ENCODE measurements around the gene POLR2C. TPM values are rescaled to one million over a fixed set of nuclear protein-coding genes. Genes with fewer than 3 reads are reported as not detected.

The POLR2C gene
- total RNA-seq, 1 experiment from 2014 or later, result 69.4 TPM

- H3K36me3 Mint-ChIP-seq (ENCODE audit: insufficient read depth, unreplicated experiment), result peaks cover 6% of the 10 kb centered on the region
- H3K4me1 Mint-ChIP-seq (ENCODE audit: low read depth, unreplicated experiment), result peaks cover 42% of the 10 kb centered on the region
- no TSS peak for BruUV-seq (replicated peaks)
- H3K27me3 Mint-ChIP-seq (ENCODE audit: unreplicated experiment), result no peaks in the 10 kb centered on the region
- TF ChIP-seq CTCF (IDR thresholded peaks at IDR 0.05; ENCODE audit: unreplicated experiment), result no peak
- CTCF ChIA-PET, result interaction anchor here (0.5 to 4.0 kb wide), 3 partner anchors 90 to 117 kb away, joined by 4 to 80 read pairs (median 8); no protein-coding TSS in a partner anchor
- DNase-seq, result no peak
- intact Hi-C loops (cut with micrococcal nuclease; ENCODE audit: unreplicated experiment), result loop anchor here (5.0 to 10.0 kb wide), 4 partner anchors 42 to 337 kb away; partner anchors contain the start of genes PSME3IP1 and RSPRY1
- H3K27ac Mint-ChIP-seq (ENCODE audit: unreplicated experiment), result no peak overlapping the region
- H3K9me3 Mint-ChIP-seq (ENCODE audit: low read depth, unreplicated experiment), result no peaks in the 10 kb centered on the region
- no peak overlapping the region for H3K4me3 Mint-ChIP-seq (ENCODE audit: low read depth, unreplicated experiment)
Measured at GRCh38 chr16:57419506-57419905, 43.0 kb upstream of the POLR2C start.

DNA sequence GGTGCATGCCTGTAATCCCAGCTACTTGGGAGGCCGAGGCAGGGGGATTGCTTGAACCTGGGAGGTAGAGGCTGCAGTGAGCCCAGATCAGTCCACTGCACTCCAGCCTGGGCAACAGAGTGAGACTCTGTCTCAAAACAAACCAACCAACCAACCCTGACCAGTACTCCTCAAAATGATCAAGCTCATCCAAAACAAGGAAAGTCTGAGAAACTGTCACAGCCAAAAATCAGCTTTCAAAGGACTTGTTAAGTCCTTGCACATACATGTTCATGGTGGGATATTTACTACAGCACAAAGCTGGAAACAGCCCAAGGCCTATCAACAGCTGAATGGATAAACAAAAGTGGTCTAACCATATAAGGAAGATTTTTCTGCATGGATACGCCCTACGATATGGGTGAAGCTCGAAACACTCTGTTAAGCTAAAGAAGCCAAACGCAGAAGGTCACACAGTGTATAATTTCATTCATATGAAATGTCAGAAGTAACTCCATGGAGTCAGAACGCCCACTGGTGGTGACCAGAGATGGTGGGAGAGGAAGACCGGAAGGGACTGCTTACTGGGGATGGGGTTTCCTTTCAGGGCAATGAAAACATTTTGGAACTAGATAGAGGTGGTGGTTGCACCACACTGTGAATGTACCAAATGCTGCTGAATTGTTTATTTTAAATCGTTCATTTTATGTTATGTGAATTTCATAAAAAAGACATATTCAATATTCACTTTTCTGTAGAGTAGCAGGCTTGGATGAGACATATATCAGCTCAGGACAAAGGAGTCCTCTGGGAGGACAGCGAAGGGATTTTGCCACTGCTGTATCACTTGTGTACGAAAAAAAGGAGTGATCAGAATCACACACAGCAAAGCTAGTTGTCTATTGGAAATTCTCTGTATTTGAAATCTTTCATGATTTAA is 40.2 kb upstream of the POLR2C start:
- Mint-ChIP-seq H3K4me3 (ENCODE audit: low read depth, unreplicated experiment) (no peak overlapping the region), H3K27me3 (ENCODE audit: unreplicated experiment) (no peaks in the 10 kb centered on the region), H3K27ac (ENCODE audit: unreplicated experiment) (no peak overlapping the region), H3K36me3 (ENCODE audit: insufficient read depth, unreplicated experiment) (peaks cover 5% of the 10 kb centered on the region), H3K9me3 (ENCODE audit: low read depth, unreplicated experiment) (no peaks in the 10 kb centered on the region), H3K4me1 (ENCODE audit: low read depth, unreplicated experiment) (peaks cover 34% of the 10 kb centered on the region)
- DNase-seq, result peak; percentile 79
- TF ChIP-seq CTCF (IDR thresholded peaks at IDR 0.05; ENCODE audit: unreplicated experiment), result peak; percentile 86
- intact Hi-C loops (cut with micrococcal nuclease; ENCODE audit: unreplicated experiment), result loop anchor here (1.0 kb wide), 1 partner anchor 122 kb away; no protein-coding TSS in a partner anchor
- CTCF ChIA-PET, result interaction anchor here (0.6 to 2.0 kb wide), 15 partner anchors 27 to 338 kb away, joined by 3 to 45 read pairs (median 5); partner anchors contain the start of gene CPNE2
- BruUV-seq (replicated peaks), result no TSS peak

DNA sequence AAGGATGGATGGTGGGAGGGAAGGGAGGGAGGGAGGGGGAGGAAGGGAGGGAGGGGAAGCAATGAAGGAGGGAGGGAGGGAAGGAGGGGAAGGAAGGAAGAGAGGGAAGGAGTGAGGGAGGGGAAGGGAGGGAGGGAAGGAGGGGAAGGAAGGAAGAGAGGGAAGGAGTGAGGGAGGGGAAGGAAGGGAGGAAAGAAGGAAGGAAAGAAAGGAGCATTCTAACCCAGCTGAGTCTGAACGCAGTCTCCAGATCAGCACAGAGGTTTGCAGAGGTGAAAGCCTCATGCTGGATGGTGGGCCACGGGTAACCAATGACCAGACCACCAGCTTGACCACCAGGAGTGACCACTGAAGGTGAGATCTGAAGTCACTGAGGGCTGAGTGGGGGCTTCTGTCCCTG is 39.3 kb upstream of the POLR2C start:
- H3K4me3 Mint-ChIP-seq (ENCODE audit: low read depth, unreplicated experiment), result no peak overlapping the region
- H3K9me3 Mint-ChIP-seq (ENCODE audit: low read depth, unreplicated experiment), result no peaks in the 10 kb centered on the region
- no peak overlapping the region for H3K27ac Mint-ChIP-seq (ENCODE audit: unreplicated experiment)
- H3K27me3 Mint-ChIP-seq (ENCODE audit: unreplicated experiment), result no peaks in the 10 kb centered on the region
- peaks cover 5% of the 10 kb centered on the region for H3K36me3 Mint-ChIP-seq (ENCODE audit: insufficient read depth, unreplicated experiment)
- DNase-seq, result no peak
- no peak for TF ChIP-seq CTCF (IDR thresholded peaks at IDR 0.05; ENCODE audit: unreplicated experiment)
- CTCF ChIA-PET, result interaction anchor here (1.3 to 2.0 kb wide), 7 partner anchors 82 to 330 kb away, joined by 4 to 45 read pairs (median 6); partner anchors contain the start of gene CPNE2
- H3K4me1 Mint-ChIP-seq (ENCODE audit: low read depth, unreplicated experiment), result peaks cover 26% of the 10 kb centered on the region
- BruUV-seq (replicated peaks), result no TSS peak
- intact Hi-C loops (cut with micrococcal nuclease; ENCODE audit: unreplicated experiment), result no loop called here

GRCh38 chr16:57424583-57424982 is 37.9 kb upstream of the POLR2C start:
- Mint-ChIP-seq H3K27me3 (ENCODE audit: unreplicated experiment) (no peaks in the 10 kb centered on the region), H3K27ac (ENCODE audit: unreplicated experiment) (no peak overlapping the region), H3K9me3 (ENCODE audit: low read depth, unreplicated experiment) (no peaks in the 10 kb centered on the region), H3K4me1 (ENCODE audit: low read depth, unreplicated experiment) (peaks cover 11% of the 10 kb centered on the region), H3K36me3 (ENCODE audit: insufficient read depth, unreplicated experiment) (peaks cover 18% of the 10 kb centered on the region), H3K4me3 (ENCODE audit: low read depth, unreplicated experiment) (no peak overlapping the region)
- BruUV-seq (replicated peaks), result no TSS peak
- intact Hi-C loops (cut with micrococcal nuclease; ENCODE audit: unreplicated experiment), result no loop called here
- no peak for TF ChIP-seq CTCF (IDR thresholded peaks at IDR 0.05; ENCODE audit: unreplicated experiment)
- CTCF ChIA-PET, result interaction anchor here (1.2 kb wide), 1 partner anchor 120 kb away, joined by 3 read pairs; no protein-coding TSS in a partner anchor
- DNase-seq, result no peak
